Endothelial cell of umbilical vein (primary cell): ENCODE results near the gene GTSF1L. TPM values are rescaled to one million over a fixed set of nuclear protein-coding genes. Genes with fewer than 3 reads are reported as not detected.

Experiments used
- BruUV-seq: library from RNA; stranded (reverse); fragments of 400-500 nt; replicated peaks from 2 replicates; lab custom pipeline; 2021; lab: Mats Ljungman, UMichigan
- CTCF ChIA-PET: fragments of 300-600, 350-600 bp; sonication (Branson Sonifier 250); formaldehyde crosslinking; loops from one replicate; lab custom pipeline; 2021; ENCODE audit warnings: antibody characterized with exemption, inconsistent platforms; lab: Charles Lee
- POLR2A ChIA-PET: fragments of 300-600, 350-600 bp; sonication (Branson Sonifier 250); formaldehyde crosslinking; loops from one replicate; lab custom pipeline; 2021; ENCODE audit warnings: antibody characterized with exemption, inconsistent platforms; lab: Charles Lee
- DNase-seq: peaks from one replicate; pipeline ENCODE4 v3.0.0-alpha.2; 2011; ENCODE audit warnings: low read depth, low spot score
- FAIRE-seq: peaks from 2 replicates; lab custom pipeline; 2011; peaks lifted over from hg19 to GRCh38; lab: Jason Lieb, UNC
- H2AFZ ChIP-seq: 2 replicates; pipeline ENCODE4 v1.6.0; 2012; ENCODE audit warnings: low read depth, low read length, control low read depth, inconsistent platforms
- H3K27ac ChIP-seq: 2 replicates; pipeline ENCODE4 v1.5.1; 2011; ENCODE audit warnings: low read depth, mild to moderate bottlenecking, control low read depth, low read length, moderate library complexity; ENCODE audit not compliant: insufficient read depth
- H3K27me3 ChIP-seq, 2 experiments: 2 replicates each; pipeline versions ENCODE4 v1.6.0 to v1.6.1; 2011; ENCODE audit warnings: low read length in 2 of 2, mixed read lengths in 1 of 2; ENCODE audit not compliant: control insufficient read depth in 2 of 2, insufficient read depth in 2 of 2
- H3K36me3 ChIP-seq, 2 experiments: 2 replicates in 1 of 2; 3 replicates in 1 of 2; pipeline ENCODE4 v1.5.1; 2011; ENCODE audit warnings: low read length in 2 of 2, mild to moderate bottlenecking in 1 of 2, moderate library complexity in 1 of 2; ENCODE audit not compliant: control insufficient read depth in 2 of 2, insufficient read depth in 2 of 2; ENCODE audit errors: extremely low read depth in 1 of 2
- H3K4me1 ChIP-seq: 3 replicates; pipeline ENCODE4 v1.5.1; 2011; ENCODE audit warnings: mild to moderate bottlenecking, low read length; ENCODE audit not compliant: control insufficient read depth, insufficient read depth; ENCODE audit errors: extremely low read depth
- H3K4me2 ChIP-seq: 2 replicates; pipeline ENCODE4 v1.6.1; 2011; ENCODE audit warnings: low read length, control low read depth, mixed read lengths; ENCODE audit not compliant: insufficient read depth
- H3K4me3 ChIP-seq, 3 experiments: fragments of 200-600 bp in 1 of 3; sonication (generic), shearing (Covaris generic) in 1 of 3; replicated peaks in 1 of 3; 2 replicates each; pipeline ENCODE4 v1.5.1; 2011 to 2016; ENCODE audit warnings: control low read depth in 3 of 3, low read length in 3 of 3, mild to moderate bottlenecking in 2 of 3, inconsistent platforms in 1 of 3, low read depth in 1 of 3, moderate library complexity in 1 of 3; ENCODE audit not compliant: insufficient read depth in 1 of 3
- H3K79me2 ChIP-seq: 2 replicates; pipeline ENCODE4 v1.6.0; 2012; ENCODE audit warnings: low read length, inconsistent platforms; ENCODE audit not compliant: control insufficient read depth, insufficient read depth
- H3K9ac ChIP-seq: replicated peaks from 2 replicates; pipeline ENCODE3; 2011; ENCODE audit warnings: low read length, control low read depth; ENCODE audit not compliant: insufficient read depth; ENCODE audit errors: extremely low read depth
- H3K9me1 ChIP-seq: replicated peaks from 3 replicates; pipeline ENCODE4 v1.6.0; 2011; ENCODE audit warnings: mild to moderate bottlenecking, low read length; ENCODE audit not compliant: control insufficient read depth, insufficient read depth; ENCODE audit errors: extremely low read depth
- H3K9me3 ChIP-seq: replicated peaks from 2 replicates; pipeline ENCODE4 v1.5.1; 2012; ENCODE audit warnings: low read length, inconsistent platforms; ENCODE audit not compliant: control insufficient read depth, insufficient read depth
- H4K20me1 ChIP-seq: replicated peaks from 2 replicates; pipeline ENCODE3; 2011; ENCODE audit warnings: mild to moderate bottlenecking, low read length; ENCODE audit not compliant: control insufficient read depth, insufficient read depth; ENCODE audit errors: extremely low read depth
- CTCF ChIP-seq, 2 donors: IDR thresholded peaks; 1 replicate in 1 of 2; 2 replicates in 1 of 2; pipeline ENCODE4 v1.5.1; 2011; ENCODE audit warnings: low read length in 2 of 2, mild to moderate bottlenecking in 2 of 2, moderate library complexity in 2 of 2, control low read depth in 1 of 2, inconsistent platforms in 1 of 2, low read depth in 1 of 2; ENCODE audit not compliant: insufficient read depth in 1 of 2; ENCODE audit errors: extremely low read depth in 1 of 2
- EZH2 ChIP-seq: IDR thresholded peaks from 2 replicates; pipeline ENCODE4 v1.6.1; 2012; ENCODE audit warnings: borderline replicate concordance, low read depth, mild to moderate bottlenecking, moderate library complexity, low read length, inconsistent platforms; ENCODE audit not compliant: severe bottlenecking
- FOS ChIP-seq: IDR thresholded peaks from 2 replicates; pipeline ENCODE4 v1.6.1; 2011; ENCODE audit warnings: mild to moderate bottlenecking, low read length, moderate library complexity, borderline replicate concordance; ENCODE audit not compliant: insufficient read depth
- GATA2 ChIP-seq: IDR thresholded peaks from 2 replicates; pipeline ENCODE4 v1.7.0; 2011; ENCODE audit warnings: low read depth, mild to moderate bottlenecking, moderate library complexity, mixed read lengths, low read length; ENCODE audit not compliant: insufficient read length, insufficient read depth
- JUN ChIP-seq: IDR thresholded peaks from 2 replicates; pipeline ENCODE4 v1.6.1; 2011; ENCODE audit warnings: borderline replicate concordance, low read depth; ENCODE audit not compliant: insufficient read length, insufficient read depth
- MAX ChIP-seq: IDR thresholded peaks from 2 replicates; pipeline ENCODE4 v1.6.1; 2011; ENCODE audit not compliant: insufficient read depth, insufficient read length
- MYC ChIP-seq: IDR thresholded peaks from one replicate; pipeline ENCODE4 v1.6.1; 2011; ENCODE audit warnings: mild to moderate bottlenecking, low read depth, low read length
- POLR2A ChIP-seq: IDR thresholded peaks from 2 replicates; pipeline ENCODE4 v1.6.1; 2012; ENCODE audit warnings: low read depth, mild to moderate bottlenecking, control low read depth, low read length
- POLR2AphosphoS5 ChIP-seq: IDR thresholded peaks from 2 replicates; pipeline ENCODE4 v1.6.1; 2012; ENCODE audit warnings: low read depth, mild to moderate bottlenecking, control low read depth, low read length, moderate library complexity; ENCODE audit not compliant: insufficient read depth
- dilution Hi-C: fragments of 300-500 bp; cut with MboI; formaldehyde crosslinking; loops from one replicate; pipeline ENCODE4 v1.15.0; 2019; ENCODE audit warnings: low sequenced_read_pairs; ENCODE audit not compliant: extremely low pct_ligation_motif_present
- intact Hi-C: fragments of 100-400 bp; cut with micrococcal nuclease; formaldehyde crosslinking; loops from one replicate; pipeline ENCODE4 v1.10.0; 2022
- polyA plus RNA-seq, 4 experiments: library from polyadenylated mRNA; depleted of rRNA in 3 of 4; stranded (reverse) in 3 of 4; unstranded in 1 of 4; fragments of >200 nt; gene quantifications; 2 replicates each; pipeline versions ENCODE4 v1.2.1 to v1.2.3, GENCODE V29; 2011 to 2012; ENCODE audit warnings: missing spikeins in 1 of 4
- total RNA-seq: library from RNA; stranded (reverse); gene quantifications from 2 replicates; pipeline ENCODE4 v1.2.3, GENCODE V29; 2021

The GTSF1L gene
- total and polyA plus RNA-seq, 2 donors (not counting 3 experiments of a cell fraction or from before 2014, with no cell fraction given) = not detected

- FAIRE-seq (no peak), DNase-seq (no peak)
- BruUV-seq = no TSS peak
- dilution Hi-C loops = no loop called here
- Histone ChIP-seq H3K36me3 (peaks cover 0 to under 1% of the 10 kb centered on the region in 2 experiments), H3K4me1 (no peaks in the 10 kb centered on the region), H2AFZ (no peak overlapping the region), H3K79me2 (no peaks in the 10 kb centered on the region), H3K27me3 (no peaks in the 10 kb centered on the region), H3K4me3 (no peak overlapping the region), H3K27ac (no peak overlapping the region), H3K4me2 (no peak overlapping the region), H3K9me3 (no peaks in the 10 kb centered on the region), H3K9ac (no peak overlapping the region), H4K20me1 (no peaks in the 10 kb centered on the region), H3K9me1 (no peaks in the 10 kb centered on the region)
- POLR2A ChIA-PET = no interaction called here
- intact Hi-C loops = no loop called here
- TF ChIP-seq MYC (no peak), GATA2 (no peak), POLR2A (no peak), CTCF (IDR thresholded peaks at IDR 0.05; ENCODE audit: extremely low read depth in 1 of 2, insufficient read depth in 1 of 2, low read depth in 1 of 2, low read length in 2 of 2) (no peak), JUN (no peak), EZH2 (no peak), FOS (no peak), MAX (no peak), POLR2AphosphoS5 (no peak)
- CTCF ChIA-PET = no interaction called here
Observed at GRCh38 chr20:43715044-43715443, 11.8 kb downstream of the GTSF1L start.
